GM18868 (cell line): ENCODE results near the gene MTHFSD.
A peak's percentile ranks its signal among the peaks of the same experiment; 100 is the strongest.

Source experiments
- ATAC-seq: cut with Tn5 transposase; IDR thresholded peaks from one replicate; pipeline ENCODE4 v1.9.1; 2021; ENCODE audit warnings: mild to moderate bottlenecking, moderate library complexity; ENCODE audit not compliant: unreplicated experiment

MTHFSD gene

DNA sequence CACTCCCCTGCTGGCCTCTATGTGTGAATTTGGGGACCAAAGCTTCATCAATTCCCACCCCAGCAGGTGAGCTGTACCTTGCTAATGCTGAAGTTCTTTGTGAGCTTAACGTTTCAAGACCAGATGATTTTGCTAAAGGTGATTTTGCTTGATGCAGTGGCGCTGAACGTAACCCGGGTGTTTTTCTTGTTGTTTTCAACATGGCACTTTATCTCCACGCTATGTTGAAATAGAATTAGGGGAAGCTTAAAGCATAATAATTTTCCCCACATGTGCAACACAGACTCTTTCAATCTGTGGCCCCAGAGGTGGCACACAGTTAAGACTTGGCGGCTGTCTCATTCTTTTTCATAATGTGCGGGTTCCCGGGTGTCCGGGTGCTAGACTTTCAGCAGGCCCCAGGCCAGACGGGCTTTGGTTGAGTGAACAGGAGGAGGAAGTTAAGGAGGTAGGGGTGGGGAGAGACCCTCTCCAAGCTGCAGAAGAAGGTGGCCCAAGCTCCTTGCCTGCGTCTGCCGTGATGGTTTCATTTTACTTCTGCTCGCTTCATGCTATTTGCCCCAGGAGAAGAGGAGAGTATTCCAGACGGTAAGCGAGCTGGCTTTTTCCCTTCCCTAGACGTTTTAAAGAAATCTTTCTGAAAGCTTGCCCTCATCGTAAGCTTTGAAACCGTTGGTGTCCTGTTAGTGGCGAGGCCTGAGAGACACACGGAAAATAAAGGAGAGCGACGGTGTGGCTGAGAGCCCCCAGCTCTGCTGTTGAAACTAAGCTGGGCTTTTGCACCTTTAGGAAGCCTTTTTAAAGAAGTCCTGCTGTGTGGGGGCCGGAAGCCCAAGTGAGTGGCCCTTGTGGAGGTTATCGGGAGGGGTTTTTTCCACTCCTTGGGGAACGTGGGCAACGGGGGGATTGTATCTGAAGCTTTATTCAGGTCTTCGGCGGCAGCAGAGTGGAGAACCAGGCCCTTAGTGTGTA, 15.8 kb upstream of the MTHFSD start:
- no peak for ATAC-seq

DNA sequence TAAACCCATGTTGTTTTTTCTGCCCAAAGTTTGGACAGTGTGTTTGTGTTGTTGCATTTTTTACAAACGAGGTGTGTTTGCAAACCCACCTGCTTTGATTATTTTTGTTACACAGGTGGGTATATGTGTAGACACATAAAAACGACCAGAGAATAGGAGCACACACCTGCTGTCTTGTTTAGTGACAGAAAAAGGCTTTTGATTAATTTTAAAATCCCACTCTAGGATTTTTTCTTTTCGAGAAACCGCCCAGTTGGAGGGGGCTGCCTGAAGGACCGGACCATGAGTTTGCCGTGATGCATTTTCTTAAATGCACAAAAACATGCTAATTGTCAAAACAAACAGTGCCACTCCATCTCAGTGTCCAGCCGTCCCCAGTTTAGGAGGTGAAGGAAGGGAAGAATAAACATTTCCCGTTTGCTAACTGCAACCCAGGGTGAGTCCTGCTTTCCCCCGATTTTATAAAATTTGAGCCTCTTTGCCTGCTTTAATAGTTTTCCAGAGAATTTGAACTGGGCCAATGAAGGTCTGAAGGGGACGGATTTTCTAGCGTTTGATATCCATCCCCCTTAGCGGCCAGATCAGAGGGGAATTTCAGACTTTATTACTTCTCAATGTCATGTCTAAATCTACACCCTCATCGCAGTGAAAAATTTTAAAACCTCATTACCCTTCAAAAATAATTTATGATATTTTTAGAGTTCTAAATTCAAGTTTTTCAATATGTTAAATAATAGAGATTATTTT, 14.8 kb upstream of the MTHFSD start:
- no peak for ATAC-seq

DNA sequence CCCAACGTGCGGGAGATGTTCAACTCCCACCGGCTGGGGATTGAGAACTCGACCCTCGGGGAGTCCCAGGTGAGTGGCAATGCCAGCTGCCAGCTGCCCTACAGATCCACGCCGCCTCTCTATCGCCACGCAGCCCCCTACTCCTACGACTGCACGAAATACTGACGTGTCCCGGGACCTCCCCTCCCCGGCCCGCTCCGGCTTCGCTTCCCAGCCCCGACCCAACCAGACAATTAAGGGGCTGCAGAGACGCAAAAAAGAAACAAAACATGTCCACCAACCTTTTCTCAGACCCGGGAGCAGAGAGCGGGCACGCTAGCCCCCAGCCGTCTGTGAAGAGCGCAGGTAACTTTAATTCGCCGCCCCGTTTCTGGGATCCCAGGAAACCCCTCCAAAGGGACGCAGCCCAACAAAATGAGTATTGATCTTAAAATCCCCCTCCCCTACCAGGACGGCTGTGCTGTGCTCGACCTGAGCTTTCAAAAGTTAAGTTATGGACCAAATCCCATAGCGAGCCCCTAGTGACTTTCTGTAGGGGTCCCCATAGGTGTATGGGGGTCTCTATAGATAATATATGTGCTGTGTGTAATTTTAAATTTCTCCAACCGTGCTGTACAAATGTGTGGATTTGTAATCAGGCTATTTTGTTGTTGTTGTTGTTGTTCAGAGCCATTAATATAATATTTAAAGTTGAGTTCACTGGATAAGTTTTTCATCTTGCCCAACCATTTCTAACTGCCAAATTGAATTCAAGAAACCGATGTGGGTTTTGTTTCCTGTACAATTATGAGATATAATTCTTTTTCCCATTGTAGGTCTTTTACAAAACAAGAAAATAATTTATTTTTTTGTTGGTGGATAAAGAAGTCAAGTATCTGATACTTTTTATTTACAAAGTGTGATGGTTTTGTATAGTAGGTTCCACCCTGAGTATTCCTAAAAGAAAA, 13.9 kb upstream of the MTHFSD start:
- no peak for ATAC-seq

DNA sequence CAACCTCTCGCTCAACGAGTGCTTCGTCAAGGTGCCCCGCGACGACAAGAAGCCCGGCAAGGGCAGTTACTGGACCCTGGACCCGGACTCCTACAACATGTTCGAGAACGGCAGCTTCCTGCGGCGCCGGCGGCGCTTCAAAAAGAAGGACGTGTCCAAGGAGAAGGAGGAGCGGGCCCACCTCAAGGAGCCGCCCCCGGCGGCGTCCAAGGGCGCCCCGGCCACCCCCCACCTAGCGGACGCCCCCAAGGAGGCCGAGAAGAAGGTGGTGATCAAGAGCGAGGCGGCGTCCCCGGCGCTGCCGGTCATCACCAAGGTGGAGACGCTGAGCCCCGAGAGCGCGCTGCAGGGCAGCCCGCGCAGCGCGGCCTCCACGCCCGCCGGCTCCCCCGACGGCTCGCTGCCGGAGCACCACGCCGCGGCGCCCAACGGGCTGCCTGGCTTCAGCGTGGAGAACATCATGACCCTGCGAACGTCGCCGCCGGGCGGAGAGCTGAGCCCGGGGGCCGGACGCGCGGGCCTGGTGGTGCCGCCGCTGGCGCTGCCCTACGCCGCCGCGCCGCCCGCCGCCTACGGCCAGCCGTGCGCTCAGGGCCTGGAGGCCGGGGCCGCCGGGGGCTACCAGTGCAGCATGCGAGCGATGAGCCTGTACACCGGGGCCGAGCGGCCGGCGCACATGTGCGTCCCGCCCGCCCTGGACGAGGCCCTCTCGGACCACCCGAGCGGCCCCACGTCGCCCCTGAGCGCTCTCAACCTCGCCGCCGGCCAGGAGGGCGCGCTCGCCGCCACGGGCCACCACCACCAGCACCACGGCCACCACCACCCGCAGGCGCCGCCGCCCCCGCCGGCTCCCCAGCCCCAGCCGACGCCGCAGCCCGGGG, 12.9 kb upstream of the MTHFSD start:
- ATAC-seq: no peak

DNA sequence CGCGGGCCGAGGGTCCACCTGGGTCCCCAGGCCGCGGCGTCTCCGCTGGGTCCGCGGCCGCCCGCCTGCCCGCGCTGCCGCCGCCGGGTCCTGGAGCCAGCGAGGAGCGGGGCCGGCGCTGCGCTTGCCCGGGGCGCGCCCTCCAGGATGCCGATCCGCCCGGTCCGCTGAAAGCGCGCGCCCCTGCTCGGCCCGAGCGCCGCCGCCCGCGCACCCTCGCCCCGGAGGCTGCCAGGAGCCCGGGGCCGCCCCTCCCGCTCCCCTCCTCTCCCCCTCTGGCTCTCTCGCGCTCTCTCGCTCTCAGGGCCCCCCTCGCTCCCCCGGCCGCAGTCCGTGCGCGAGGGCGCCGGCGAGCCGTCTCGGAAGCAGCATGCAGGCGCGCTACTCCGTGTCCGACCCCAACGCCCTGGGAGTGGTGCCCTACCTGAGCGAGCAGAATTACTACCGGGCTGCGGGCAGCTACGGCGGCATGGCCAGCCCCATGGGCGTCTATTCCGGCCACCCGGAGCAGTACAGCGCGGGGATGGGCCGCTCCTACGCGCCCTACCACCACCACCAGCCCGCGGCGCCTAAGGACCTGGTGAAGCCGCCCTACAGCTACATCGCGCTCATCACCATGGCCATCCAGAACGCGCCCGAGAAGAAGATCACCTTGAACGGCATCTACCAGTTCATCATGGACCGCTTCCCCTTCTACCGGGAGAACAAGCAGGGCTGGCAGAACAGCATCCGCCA, 12.1 kb upstream of the MTHFSD start:
- no peak for ATAC-seq

DNA sequence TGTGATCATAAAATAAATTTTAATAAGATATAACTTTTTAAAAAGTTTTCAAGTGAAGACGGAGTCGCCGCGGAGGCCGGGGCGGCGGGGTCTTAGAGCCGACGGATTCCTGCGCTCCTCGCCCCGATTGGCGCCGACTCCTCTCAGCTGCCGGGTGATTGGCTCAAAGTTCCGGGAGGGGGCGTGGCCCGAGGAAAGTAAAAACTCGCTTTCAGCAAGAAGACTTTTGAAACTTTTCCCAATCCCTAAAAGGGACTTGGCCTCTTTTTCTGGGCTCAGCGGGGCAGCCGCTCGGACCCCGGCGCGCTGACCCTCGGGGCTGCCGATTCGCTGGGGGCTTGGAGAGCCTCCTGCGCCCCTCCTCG, 11.5 kb upstream of the MTHFSD start, which contains the start of gene FOXC2:
Gene FOXC2, plus strand, starts transcription at position 229 of the 365 bp plus-strand sequence. CDS start 507 bp downstream, outside the sequence.
- no peak for ATAC-seq

DNA sequence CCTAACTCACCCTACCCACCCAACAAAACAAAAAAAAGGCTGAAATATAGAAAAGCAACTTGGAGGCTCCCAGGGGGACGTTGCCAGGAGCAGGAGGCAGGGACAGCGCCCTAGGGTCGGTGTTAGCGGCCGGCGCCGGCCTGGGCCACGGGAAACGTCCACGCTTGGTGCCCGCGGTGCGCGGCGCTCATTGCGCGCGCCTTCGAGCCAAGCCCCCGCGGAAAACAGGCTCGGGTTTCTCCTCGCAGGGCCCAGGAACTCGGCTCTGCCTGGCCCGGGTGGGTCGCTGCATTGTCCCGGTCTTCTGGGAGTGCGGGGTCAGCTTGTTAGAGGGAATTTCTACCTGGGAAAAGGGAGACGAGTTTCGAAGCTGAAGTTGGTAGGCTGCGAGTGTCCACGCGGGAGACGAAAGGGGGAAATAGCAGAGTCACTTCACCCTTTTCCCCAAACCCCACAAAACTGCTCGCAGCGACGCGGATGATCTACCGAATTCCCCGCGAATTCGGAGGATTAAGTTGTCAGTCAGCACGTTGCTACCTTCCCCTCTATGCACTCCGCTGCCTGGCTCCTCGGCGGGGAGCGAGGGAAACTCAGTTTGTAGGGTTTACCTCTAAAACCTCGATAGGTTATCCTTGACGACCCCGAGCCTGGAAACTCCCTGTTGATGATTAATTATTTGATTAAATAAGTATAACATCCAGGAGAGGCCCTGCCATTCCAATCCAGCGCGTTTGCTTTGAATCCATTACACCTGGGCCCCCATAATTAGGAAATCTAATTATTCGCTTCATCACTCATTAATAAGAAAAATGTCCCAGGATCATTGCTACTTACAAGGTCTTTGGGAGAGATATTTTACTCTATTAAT, 10.8 kb upstream of the MTHFSD start:
- no peak for ATAC-seq

DNA sequence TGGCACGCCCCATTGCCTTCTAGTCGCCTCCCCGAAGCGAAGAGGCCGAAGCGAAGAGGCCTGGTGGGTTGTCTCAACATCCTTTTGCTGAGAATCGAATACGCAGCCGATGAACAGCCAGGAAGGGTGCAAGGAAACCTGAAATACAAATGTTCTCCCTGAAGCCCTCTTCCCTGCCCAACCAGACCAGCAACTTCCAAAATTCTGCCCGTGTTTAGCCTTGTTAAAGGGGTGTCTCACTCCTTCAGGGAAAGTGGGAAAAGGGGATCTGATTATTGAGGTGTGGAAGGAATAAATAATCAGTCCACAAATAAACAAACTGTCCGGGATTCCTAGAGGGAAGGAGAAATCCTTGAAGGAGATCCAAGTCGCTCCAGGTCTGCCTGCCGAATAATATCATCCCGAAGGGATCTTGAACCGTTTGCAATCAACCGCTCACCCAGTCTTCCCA, 10.2 kb upstream of the MTHFSD start:
- no peak for ATAC-seq

DNA sequence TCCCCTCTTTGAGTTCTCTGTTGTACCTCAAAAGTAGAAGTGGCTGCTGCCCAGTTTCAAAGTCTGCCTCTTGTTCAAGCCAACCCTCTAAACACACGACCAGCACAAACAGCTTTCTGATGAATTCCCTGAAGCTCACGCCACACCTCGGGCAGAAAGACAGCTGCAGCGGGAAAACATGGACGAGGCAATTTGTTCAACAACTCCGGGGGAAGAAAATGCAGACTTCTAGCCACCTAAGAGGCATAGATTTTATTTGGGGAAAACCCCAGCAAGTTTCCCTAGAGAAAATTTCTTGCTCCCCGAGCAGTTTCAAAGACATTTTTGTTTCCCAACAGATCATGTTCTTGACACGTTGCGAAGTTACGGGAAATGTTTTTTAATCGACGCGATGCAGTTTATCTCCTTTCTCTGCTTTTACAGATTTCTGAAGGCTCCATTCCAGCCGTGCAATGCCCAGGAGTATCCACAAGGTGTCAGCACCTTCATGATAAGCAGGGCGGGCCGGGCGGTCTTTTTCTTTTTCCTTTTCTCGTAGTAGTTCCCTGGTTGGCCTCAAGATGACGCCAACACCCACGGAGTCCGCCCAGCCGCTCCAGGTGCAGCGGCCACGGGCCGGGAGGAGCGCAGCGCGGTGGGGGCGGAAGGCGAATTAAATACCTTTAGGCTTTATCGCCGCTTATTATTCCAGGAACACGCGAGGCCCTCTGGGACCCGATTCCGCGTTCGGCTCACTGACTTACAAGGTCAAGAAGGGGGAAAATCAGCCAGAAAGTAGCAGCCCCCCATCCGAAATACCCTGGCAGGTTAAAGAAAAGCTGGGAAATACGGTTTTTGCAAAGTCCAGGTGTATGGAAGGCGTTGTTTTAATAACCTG, 8.7 kb upstream of the MTHFSD start:
- peak; percentile 58 for ATAC-seq

DNA sequence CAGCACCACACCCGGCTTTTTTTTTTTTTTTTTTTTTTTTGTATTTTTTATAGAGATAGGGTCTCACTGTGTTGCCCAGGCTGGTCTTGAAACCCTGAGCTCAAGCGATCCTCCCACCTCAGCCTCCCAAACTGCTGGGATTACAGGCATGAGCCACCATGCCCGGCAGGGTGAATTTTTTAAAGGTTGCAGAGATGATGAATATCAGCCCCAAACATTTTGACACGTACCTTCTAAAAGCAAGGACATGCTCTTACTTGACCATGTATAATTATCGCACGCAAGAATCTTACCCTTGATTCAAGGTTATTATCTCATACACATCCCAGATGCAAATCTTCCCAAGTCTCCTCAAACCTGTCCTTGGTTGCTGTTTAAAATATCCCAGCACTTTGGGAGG, 7.3 kb upstream of the MTHFSD start:
- ATAC-seq: no peak

DNA sequence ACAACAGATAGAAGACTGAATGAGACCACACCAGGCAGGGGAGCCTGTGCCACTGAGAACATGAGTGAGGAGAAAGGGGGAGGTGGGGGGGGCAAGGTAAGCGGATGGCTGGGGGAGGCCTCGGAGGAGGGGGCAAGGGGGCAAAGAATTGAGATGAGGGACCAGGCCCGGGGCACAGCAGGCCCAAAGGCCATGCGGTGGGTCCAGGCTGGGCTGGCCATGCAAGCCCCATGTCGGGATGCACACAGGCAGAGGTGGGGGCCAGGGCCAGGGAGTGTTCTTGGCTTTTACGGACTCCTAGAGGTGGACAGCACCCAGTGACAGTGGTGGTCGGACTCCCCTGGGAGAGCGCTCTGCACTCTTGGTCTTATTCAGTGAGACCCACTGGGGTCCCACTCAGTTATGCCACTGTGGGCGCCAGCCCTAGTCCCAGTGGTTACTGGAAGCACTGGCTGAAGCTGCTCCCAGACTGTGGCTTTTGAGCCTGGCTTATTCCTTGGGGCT, 4.8 kb upstream of the MTHFSD start:
- ATAC-seq: no peak

DNA sequence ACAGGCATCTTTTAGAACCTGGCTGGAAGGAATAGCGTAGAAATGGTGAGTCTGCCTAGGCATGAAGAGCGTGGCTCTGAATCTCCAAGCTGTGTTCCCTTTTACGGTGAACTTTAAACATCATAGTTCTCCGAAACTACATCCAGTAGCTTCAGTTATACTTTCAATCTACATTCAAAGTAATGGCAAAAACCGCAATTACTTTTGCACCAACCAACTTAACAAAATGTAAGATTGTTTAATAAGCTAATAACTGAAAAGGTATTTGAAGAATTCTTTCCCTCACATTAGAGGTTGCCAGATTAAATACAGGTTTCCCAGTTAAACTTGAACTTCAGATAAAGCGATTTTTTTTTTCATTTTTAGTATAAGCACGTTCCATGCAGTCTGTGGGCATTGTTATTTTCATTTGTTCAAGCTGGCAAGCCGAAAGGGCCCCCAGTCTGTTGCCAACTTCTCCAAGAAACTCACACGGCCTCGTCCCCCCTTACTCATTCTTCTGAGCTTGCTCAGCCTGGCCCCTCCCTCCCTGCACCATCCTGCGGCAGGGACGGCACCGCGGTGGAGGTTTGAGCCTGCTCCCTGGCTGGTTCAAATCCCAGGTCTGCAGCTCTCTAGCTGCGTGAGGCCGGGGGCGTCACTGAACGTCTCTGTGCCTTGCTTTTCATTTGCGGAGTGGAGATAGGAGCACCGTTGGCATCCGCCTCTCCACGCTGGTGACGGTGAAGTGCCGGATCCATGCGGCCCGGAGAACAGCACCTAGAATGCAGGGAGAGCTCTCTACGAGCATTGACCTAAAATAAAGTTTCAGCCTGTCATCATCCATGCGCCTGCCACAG, 3.5 kb upstream of the MTHFSD start:
- no peak for ATAC-seq

DNA sequence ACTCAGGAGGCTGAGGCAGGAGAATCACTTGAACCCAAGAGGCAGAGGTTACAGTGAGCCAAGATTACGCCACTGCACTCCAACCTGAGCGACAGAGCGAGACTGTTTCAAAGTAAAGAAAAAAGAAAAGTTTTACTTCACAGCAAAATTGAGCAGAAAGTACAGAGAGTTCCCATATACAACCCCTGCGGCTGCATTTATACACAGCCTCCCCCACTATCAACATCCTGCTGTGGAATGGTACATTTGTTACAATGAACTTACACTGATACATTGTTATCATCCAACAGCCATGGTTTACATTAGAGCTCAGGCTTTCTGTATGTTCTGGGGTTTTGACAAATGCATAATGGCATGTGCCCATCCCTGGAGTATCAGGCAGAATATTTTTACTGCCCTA, 2.6 kb upstream of the MTHFSD start:
- no peak for ATAC-seq

DNA sequence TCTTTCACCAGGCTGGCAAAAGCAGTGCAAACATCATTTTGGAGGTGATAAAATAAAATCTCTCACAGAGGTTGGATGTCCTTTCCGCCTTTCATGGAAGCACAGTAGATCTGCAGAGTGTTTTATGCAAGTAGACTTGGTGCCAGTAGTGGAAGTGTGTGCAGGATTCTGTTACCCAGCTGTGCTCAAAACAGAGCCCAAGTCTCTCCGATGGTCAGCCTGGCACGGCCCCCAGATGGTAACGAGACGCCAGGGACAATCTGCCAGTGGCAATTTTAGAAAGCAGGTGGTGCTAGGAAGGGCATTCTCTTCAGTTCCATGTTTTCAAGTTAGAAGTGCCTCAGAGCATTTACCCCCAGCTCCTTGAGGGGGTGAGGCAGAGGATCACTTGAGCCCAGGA, 1.5 kb upstream of the MTHFSD start:
- no peak for ATAC-seq

DNA sequence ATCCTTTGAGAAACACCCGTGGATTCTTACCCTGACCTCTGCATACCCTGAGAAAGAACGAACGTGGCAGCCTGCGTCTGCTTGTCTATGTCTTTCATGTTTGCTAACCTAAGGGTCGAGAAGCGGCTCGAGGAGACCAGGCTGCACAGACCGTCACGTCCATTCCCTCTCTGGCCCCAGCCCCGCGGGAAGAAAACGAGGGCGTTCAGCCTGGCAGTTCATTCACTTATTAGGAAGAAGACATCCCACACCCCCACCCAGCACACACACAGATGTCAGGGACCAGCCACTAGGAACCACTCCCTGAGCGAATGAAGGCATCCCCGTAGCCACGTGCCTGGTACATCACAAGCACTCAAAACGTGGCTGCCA, 655 bp upstream of the MTHFSD start:
- ATAC-seq: no peak

DNA sequence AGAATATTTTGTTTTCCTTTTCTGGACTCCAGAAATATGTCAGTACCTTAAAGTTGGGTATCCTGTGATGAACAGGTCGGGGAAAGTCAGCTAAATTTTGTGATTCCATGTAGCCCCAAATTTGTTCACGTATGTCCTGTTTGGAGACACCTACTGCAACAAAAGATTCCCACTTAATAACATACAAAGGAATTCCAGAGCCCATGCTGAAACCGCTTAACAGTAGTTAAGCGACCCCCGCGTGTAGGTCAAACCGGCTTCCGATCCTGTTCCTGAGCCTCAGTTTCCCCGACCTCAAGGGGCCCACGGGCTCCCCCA, 477 bp downstream of the MTHFSD start:
- no peak for ATAC-seq
